Sigmoid colon (tissue), 4 donors: ENCODE measurements around the gene TSR3.

ENCODE experiments used
- EP300 ChIP-seq, 4 donors: sonication (generic); formaldehyde crosslinking; IDR thresholded peaks; one replicate each; pipeline ENCODE4 v1.6.1; 2017; ENCODE audit warnings: antibody characterized with exemption in 4 of 4
- POLR2A ChIP-seq, 2 donors: fragments of 450-650 bp; IDR thresholded peaks; one replicate each; pipeline ENCODE4 v1.6.1; 2016; ENCODE audit warnings: antibody characterized with exemption in 2 of 2, mild to moderate bottlenecking in 2 of 2, moderate library complexity in 2 of 2
- POLR2AphosphoS5 ChIP-seq, 4 donors: sonication (generic); formaldehyde crosslinking; IDR thresholded peaks; one replicate each; pipeline ENCODE4 v1.6.1; 2017; ENCODE audit warnings: antibody characterized with exemption in 4 of 4
- TF ChIP-seq, protein P1 (sequence below), 4 experiments: fragments of 450-650 bp in 3 of 4; fragments of 200-600 bp in 1 of 4; IDR thresholded peaks; one replicate each; pipeline ENCODE4 v1.5.1; 2016 to 2019; ENCODE audit warnings: antibody characterized with exemption in 4 of 4, mild to moderate bottlenecking in 3 of 4, moderate library complexity in 2 of 4

DNA sequence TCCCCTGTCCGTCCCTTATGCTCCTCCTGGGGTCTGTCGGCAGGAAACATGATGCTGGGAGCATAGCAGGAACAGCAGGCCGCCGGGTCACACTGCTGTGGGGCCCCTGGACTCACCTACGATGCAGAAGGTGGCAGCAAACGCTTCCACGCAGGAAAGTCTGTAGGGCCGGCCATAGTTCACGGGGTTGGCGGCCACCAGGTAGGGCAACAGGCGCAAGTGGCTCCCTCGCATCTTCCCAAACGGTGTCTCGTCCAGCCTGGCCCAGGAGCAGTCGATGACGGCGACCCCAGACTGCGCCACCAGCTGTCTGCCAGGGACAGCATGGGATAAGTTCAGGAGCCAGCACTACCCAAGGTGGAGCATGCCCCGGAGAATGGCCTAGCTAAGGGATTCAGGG, 987 bp downstream of the TSR3 start:
- TF ChIP-seq, protein P1, sequence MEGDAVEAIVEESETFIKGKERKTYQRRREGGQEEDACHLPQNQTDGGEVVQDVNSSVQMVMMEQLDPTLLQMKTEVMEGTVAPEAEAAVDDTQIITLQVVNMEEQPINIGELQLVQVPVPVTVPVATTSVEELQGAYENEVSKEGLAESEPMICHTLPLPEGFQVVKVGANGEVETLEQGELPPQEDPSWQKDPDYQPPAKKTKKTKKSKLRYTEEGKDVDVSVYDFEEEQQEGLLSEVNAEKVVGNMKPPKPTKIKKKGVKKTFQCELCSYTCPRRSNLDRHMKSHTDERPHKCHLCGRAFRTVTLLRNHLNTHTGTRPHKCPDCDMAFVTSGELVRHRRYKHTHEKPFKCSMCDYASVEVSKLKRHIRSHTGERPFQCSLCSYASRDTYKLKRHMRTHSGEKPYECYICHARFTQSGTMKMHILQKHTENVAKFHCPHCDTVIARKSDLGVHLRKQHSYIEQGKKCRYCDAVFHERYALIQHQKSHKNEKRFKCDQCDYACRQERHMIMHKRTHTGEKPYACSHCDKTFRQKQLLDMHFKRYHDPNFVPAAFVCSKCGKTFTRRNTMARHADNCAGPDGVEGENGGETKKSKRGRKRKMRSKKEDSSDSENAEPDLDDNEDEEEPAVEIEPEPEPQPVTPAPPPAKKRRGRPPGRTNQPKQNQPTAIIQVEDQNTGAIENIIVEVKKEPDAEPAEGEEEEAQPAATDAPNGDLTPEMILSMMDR (IDR thresholded peaks at IDR 0.05) = no peak
- TF ChIP-seq POLR2AphosphoS5 (IDR thresholded peaks at IDR 0.05) = no peak
- no peak for TF ChIP-seq EP300 (IDR thresholded peaks at IDR 0.05)
- no peak for TF ChIP-seq POLR2A (IDR thresholded peaks at IDR 0.05)
